Stomach (tissue), 9 donors: ENCODE data around the gene SUPT3H. TPM values are rescaled to one million over a fixed set of nuclear protein-coding genes. Genes with fewer than 3 reads are reported as not detected.
A peak's percentile ranks its signal among the peaks of the same experiment; 100 is the strongest.

Source experiments
- DNase-seq, 2 donors: peaks; one replicate each; pipeline versions ENCODE4 v3.0.0 to v3.0.0-alpha.2; 2013 to 2019
- H3K27ac ChIP-seq, 5 donors: fragments of 200-600 bp in 4 of 5; sonication (generic) in 4 of 5; one replicate each; pipeline ENCODE4 v1.5.1; 2013 to 2019; ENCODE audit warnings: mild to moderate bottlenecking in 1 of 5, moderate library complexity in 1 of 5
- H3K27me3 ChIP-seq, 3 donors: fragments of 200-600 bp; sonication (generic); one replicate each; pipeline ENCODE4 v1.5.1; 2017 to 2019; ENCODE audit warnings: mixed run types in 1 of 3
- H3K36me3 ChIP-seq, 4 donors: fragments of 200-600 bp; sonication (generic); 1 replicate in 3 of 4; 2 replicates in 1 of 4; pipeline ENCODE4 v1.5.1; 2016 to 2019
- H3K4me1 ChIP-seq, 4 donors: fragments of 200-600 bp; sonication (generic); one replicate each; pipeline ENCODE4 v1.5.1; 2016 to 2019
- H3K4me3 ChIP-seq, 4 donors: fragments of 200-600 bp; sonication (generic) in 3 of 4; one replicate each; pipeline ENCODE4 v1.5.1; 2016 to 2019; ENCODE audit warnings: mild to moderate bottlenecking in 1 of 4
- H3K9me3 ChIP-seq, 4 donors: fragments of 200-600 bp; sonication (generic); one replicate each; pipeline ENCODE4 v1.5.1; 2016 to 2019
- CTCF ChIP-seq, 7 experiments: fragments of 450-650 bp in 4 of 7; fragments of 200-600 bp in 3 of 7; sonication (generic) in 3 of 7; IDR thresholded peaks; one replicate each; pipeline ENCODE4 v1.5.1; 2016 to 2019; ENCODE audit warnings: antibody characterized with exemption in 7 of 7, control low read depth in 2 of 7, mild to moderate bottlenecking in 1 of 7
- EP300 ChIP-seq: sonication (generic); formaldehyde crosslinking; IDR thresholded peaks from one replicate; pipeline ENCODE4 v1.6.1; 2017; ENCODE audit warnings: antibody characterized with exemption
- POLR2A ChIP-seq, 4 donors: fragments of 450-650 bp; IDR thresholded peaks; one replicate each; pipeline ENCODE4 v1.6.1; 2016; ENCODE audit warnings: antibody characterized with exemption in 4 of 4, control low read depth in 2 of 4, mild to moderate bottlenecking in 1 of 4, moderate library complexity in 1 of 4
- POLR2AphosphoS5 ChIP-seq, 3 donors: sonication (generic); formaldehyde crosslinking; IDR thresholded peaks; one replicate each; pipeline ENCODE4 v1.6.1; 2016; ENCODE audit warnings: antibody characterized with exemption in 3 of 3
- WGBS, 5 donors: extraction: QIAGEN DNeasy Blood & Tissue Kit in 3 of 5; methylation state at CpG; one replicate each; pipeline versions ENCODE4 v1.1.5 to v1.1.7; 2013 to 2018; 5-methylcytosine and 5-hydroxymethylcytosine counted together
- intact Hi-C: fragments of 100-400 bp; cut with DNase I; formaldehyde crosslinking; loops from one replicate; pipeline ENCODE4 v1.15.1; 2023; ENCODE audit warnings: low total_unique reads
- polyA plus RNA-seq, 3 donors: library from polyadenylated mRNA; stranded (reverse); fragments of 200-250 nt; gene quantifications; one replicate each; pipeline ENCODE4 v1.2.3, GENCODE V29; 2013
- total RNA-seq, 5 donors: library from RNA; depleted of rRNA; stranded (reverse); fragments of >200 nt; gene quantifications; one replicate each; pipeline versions ENCODE4 v1.1.0 to v1.2.3, GENCODE V29; 2014 to 2016
- donor health status: healthy with polysubstance abuse.
- donor health status: Bipolar disorder and iron deficiency.
- donor health status: healthy.

SUPT3H gene
- total and polyA plus RNA-seq, 8 donors = 0.29 to 16.2 (median 4.0) TPM; not detected in 1

GRCh38 chr6:45320349-45320748 lies 57.4 kb downstream of the SUPT3H start:
- no peak overlapping the region for H3K27ac ChIP-seq
- H3K9me3 ChIP-seq = no peaks in the 10 kb centered on the region
- no peak for TF ChIP-seq EP300
- TF ChIP-seq POLR2AphosphoS5 (IDR thresholded peaks at IDR 0.05) = no peak
- TF ChIP-seq POLR2A (IDR thresholded peaks at IDR 0.05) = no peak
- no peak for TF ChIP-seq CTCF (IDR thresholded peaks at IDR 0.05)
- H3K4me3 ChIP-seq = no peak overlapping the region
- peaks cover 0 to 2% (median 0%) of the 10 kb centered on the region in 4 donors for H3K36me3 ChIP-seq
- no peaks in the 10 kb centered on the region for H3K4me1 ChIP-seq
- no peaks in the 10 kb centered on the region for H3K27me3 ChIP-seq
- intact Hi-C loops = no loop called here
- no peak for DNase-seq
- 82 to 86% (median 82%) methylated on average over 4 of the region's 4 CpGs for WGBS, 5 donors

GRCh38 chr6:45314146-45314545 lies 63.6 kb downstream of the SUPT3H start:
- Histone ChIP-seq H3K27ac (no peak overlapping the region), H3K4me1 (no peaks in the 10 kb centered on the region), H3K36me3 (peaks cover 0 to 2% (median 0%) of the 10 kb centered on the region in 4 donors), H3K9me3 (no peaks in the 10 kb centered on the region), H3K27me3 (no peaks in the 10 kb centered on the region), H3K4me3 (no peak overlapping the region)
- TF ChIP-seq EP300 (no peak), POLR2AphosphoS5 (IDR thresholded peaks at IDR 0.05) (no peak), CTCF (IDR thresholded peaks at IDR 0.05) (no peak), POLR2A (IDR thresholded peaks at IDR 0.05) (no peak)
- DNase-seq = no peak
- WGBS, 5 donors = 51 to 64% (median 60%) methylated on average over 5 of the region's 5 CpGs
- intact Hi-C loops = no loop called here

- Histone ChIP-seq H3K4me3 (no peak overlapping the region), H3K36me3 (no peaks in the 10 kb centered on the region), H3K27me3 (no peaks in the 10 kb centered on the region), H3K9me3 (peaks cover 0 to 11% (median 5%) of the 10 kb centered on the region in 4 donors), H3K27ac (no peak overlapping the region), H3K4me1 (no peaks in the 10 kb centered on the region)
- intact Hi-C loops = no loop called here
- no peak for TF ChIP-seq EP300
- no peak for TF ChIP-seq POLR2AphosphoS5 (IDR thresholded peaks at IDR 0.05)
- no peak for TF ChIP-seq CTCF (IDR thresholded peaks at IDR 0.05)
- TF ChIP-seq POLR2A (IDR thresholded peaks at IDR 0.05) = no peak
- WGBS, 5 donors = 74 to 90% (median 87%) methylated on average over 3 to 7 of the region's 7 CpGs
- DNase-seq = peak in 1 of 2 donors; percentile 12
Measured at GRCh38 chr6:45310118-45310788, 67.5 kb downstream of the SUPT3H start.

GRCh38 chr6:45305546-45305945 lies 72.2 kb downstream of the SUPT3H start:
- H3K27ac ChIP-seq = no peak overlapping the region
- H3K4me3 ChIP-seq = no peak overlapping the region
- TF ChIP-seq POLR2A (IDR thresholded peaks at IDR 0.05) = no peak
- TF ChIP-seq POLR2AphosphoS5 (IDR thresholded peaks at IDR 0.05) = no peak
- no peak for TF ChIP-seq EP300
- no peak for TF ChIP-seq CTCF (IDR thresholded peaks at IDR 0.05)
- peaks cover 0 to 11% (median 5%) of the 10 kb centered on the region in 4 donors for H3K9me3 ChIP-seq
- 83 to 90% (median 85%) methylated on average over 1 of the region's 1 CpG for WGBS, 5 donors
- DNase-seq = no peak
- H3K36me3 ChIP-seq = no peaks in the 10 kb centered on the region
- H3K27me3 ChIP-seq = no peaks in the 10 kb centered on the region
- intact Hi-C loops = no loop called here
- H3K4me1 ChIP-seq = no peaks in the 10 kb centered on the region
